ENCODE results near the gene DELE1. TPM values are rescaled to one million over a fixed set of nuclear protein-coding genes. Genes with fewer than 3 reads are reported as not detected.

Gene DELE1
- total RNA-seq = 10 to 100 TPM; 59.6 to 80.4 (median 75.7) TPM

- Histone ChIP-seq H3K27me3 (no peaks in the 10 kb centered on the region), H3K9me3 (no peaks in the 10 kb centered on the region), H3K27ac (peak within 1 kb of the TSS; percentile 95 to 98 (median 97)), H3K4me1 (peaks cover 0 to 47% (median 8%) of the 10 kb centered on the region in 4 donors), H3K36me3 (peaks cover 0 to 38% (median 13%) of the 10 kb centered on the region in 3 donors), H3K4me3 (peak within 1 kb of the TSS; percentile 67 to 78 (median 76))
- WGBS, 2 donors = 0 to 1% methylated on average over 32 to 44 of the region's 53 CpGs
- DNase-seq (ENCODE audit: low spot score in 2 of 2) = peak; percentile 89 to 91
- TF ChIP-seq POLR2A (IDR thresholded peaks at IDR 0.05) (peak; percentile 91 to 92), EP300 (IDR thresholded peaks at IDR 0.05) (peak; percentile 82 to 96)
- TF ChIP-seq, protein P1, sequence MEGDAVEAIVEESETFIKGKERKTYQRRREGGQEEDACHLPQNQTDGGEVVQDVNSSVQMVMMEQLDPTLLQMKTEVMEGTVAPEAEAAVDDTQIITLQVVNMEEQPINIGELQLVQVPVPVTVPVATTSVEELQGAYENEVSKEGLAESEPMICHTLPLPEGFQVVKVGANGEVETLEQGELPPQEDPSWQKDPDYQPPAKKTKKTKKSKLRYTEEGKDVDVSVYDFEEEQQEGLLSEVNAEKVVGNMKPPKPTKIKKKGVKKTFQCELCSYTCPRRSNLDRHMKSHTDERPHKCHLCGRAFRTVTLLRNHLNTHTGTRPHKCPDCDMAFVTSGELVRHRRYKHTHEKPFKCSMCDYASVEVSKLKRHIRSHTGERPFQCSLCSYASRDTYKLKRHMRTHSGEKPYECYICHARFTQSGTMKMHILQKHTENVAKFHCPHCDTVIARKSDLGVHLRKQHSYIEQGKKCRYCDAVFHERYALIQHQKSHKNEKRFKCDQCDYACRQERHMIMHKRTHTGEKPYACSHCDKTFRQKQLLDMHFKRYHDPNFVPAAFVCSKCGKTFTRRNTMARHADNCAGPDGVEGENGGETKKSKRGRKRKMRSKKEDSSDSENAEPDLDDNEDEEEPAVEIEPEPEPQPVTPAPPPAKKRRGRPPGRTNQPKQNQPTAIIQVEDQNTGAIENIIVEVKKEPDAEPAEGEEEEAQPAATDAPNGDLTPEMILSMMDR (IDR thresholded peaks at IDR 0.05) = peak in 2 of 5 experiments; percentile 26 to 39
These were observed at the start of gene DELE1 for GRCh38 chr5:141923448-141924313. Gene DELE1 (plus strand): TSS chr5:141923871. CDS start chr5:141923942, 71 bp downstream.

GRCh38 chr5:141873933-141874261, 49.8 kb upstream of the DELE1 start:
- DNase-seq (ENCODE audit: low spot score in 2 of 2) = no peak
- Histone ChIP-seq H3K27ac (peak overlapping the region in 3 of 4 donors; percentile 83 to 91 (median 89)), H3K36me3 (peaks cover 0 to 4% (median 0%) of the 10 kb centered on the region in 3 donors), H3K27me3 (peaks cover 0 to 26% of the 10 kb centered on the region in 2 donors), H3K9me3 (no peaks in the 10 kb centered on the region), H3K4me3 (no peak overlapping the region), H3K4me1 (peaks cover 0 to 74% (median 34%) of the 10 kb centered on the region in 4 donors)
- 48 to 57% methylated on average over 3 of the region's 3 CpGs for WGBS, 2 donors
- TF ChIP-seq POLR2A (IDR thresholded peaks at IDR 0.05) (no peak), EP300 (IDR thresholded peaks at IDR 0.05) (no peak)
- TF ChIP-seq, protein P1 (IDR thresholded peaks at IDR 0.05) = no peak

DNA sequence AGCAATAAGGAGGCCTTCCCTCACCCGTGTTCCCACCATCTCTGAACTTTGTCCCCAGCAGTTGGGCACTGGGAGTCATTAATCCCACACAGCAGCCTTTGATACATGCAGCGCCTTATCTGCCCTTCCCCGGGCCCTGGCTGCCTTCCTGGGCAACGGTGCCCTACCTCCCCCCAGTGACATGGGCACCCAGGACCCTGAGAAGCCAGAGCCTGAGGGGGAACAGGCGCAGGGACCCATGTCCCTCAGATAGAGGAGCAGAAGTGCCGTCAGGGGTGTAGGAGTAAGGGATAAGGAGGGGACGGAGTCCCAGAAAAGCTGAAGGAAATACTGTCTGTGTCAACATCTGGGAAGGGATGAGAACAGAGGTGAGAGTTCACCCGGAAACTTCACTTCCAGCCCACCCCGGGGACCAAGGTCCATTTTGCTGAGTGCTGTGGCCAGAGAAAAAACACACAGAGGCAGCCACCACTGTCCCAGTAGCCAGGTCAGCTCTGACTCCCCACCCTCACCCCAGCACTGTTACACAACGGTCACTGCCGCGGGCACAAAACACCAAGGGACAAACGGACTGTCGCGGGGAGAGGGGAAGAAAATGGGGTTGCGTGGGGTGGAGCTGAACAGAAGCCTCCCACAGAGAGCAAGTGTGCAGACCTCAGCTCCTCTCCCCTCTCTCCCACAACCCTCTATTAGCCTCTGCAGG, 49.3 kb upstream of the DELE1 start:
- Histone ChIP-seq H3K9me3 (no peaks in the 10 kb centered on the region), H3K4me3 (peak overlapping the region in 3 of 4 donors; percentile 10 to 79 (median 11)), H3K27ac (peak overlapping the region; percentile 12 to 91 (median 86)), H3K27me3 (peaks cover 0 to 26% of the 10 kb centered on the region in 2 donors), H3K36me3 (no peaks in the 10 kb centered on the region), H3K4me1 (peaks cover 0 to 80% (median 34%) of the 10 kb centered on the region in 4 donors)
- WGBS, 2 donors = 32 to 39% methylated on average over 16 of the region's 16 CpGs
- no peak for DNase-seq (ENCODE audit: low spot score in 2 of 2)
- TF ChIP-seq POLR2A (IDR thresholded peaks at IDR 0.05) = no peak
- no peak for TF ChIP-seq EP300 (IDR thresholded peaks at IDR 0.05)
- TF ChIP-seq, protein P1 (IDR thresholded peaks at IDR 0.05) = no peak

- H3K4me3 ChIP-seq = peak overlapping the region; percentile 68 to 81 (median 74)
- H3K27ac ChIP-seq = peak overlapping the region in 3 of 4 donors; percentile 83 to 91 (median 89)
- no peaks in the 10 kb centered on the region for H3K36me3 ChIP-seq
- TF ChIP-seq, protein P1 (IDR thresholded peaks at IDR 0.05) = no peak
- no peak for TF ChIP-seq EP300 (IDR thresholded peaks at IDR 0.05)
- TF ChIP-seq POLR2A (IDR thresholded peaks at IDR 0.05) = no peak
- DNase-seq (ENCODE audit: low spot score in 2 of 2) = no peak
- H3K4me1 ChIP-seq = peaks cover 0 to 83% (median 38%) of the 10 kb centered on the region in 4 donors
- peaks cover 0 to 26% of the 10 kb centered on the region in 2 donors for H3K27me3 ChIP-seq
- WGBS, 2 donors = 22 to 24% methylated on average over 9 of the region's 9 CpGs
- no peaks in the 10 kb centered on the region for H3K9me3 ChIP-seq
These were observed 48.5 kb upstream of the DELE1 start for GRCh38 chr5:141875022-141875740.
